ENCODE results near the gene GADL1.
A peak's percentile ranks its signal among the peaks of the same experiment; 100 is the strongest.

Gene GADL1

GRCh38 chr3:30691249-30691880 lies 203.1 kb downstream of the GADL1 start:
- no peak for DNase-seq

- DNase-seq, result no peak
These were observed 204.3 kb downstream of the GADL1 start for GRCh38 chr3:30690199-30690598.

GRCh38 chr3:30688776-30689641 lies 205.5 kb downstream of the GADL1 start:
- no peak for DNase-seq

- DNase-seq, result no peak
These were observed 206.4 kb downstream of the GADL1 start for GRCh38 chr3:30687930-30688570.

- no peak for DNase-seq
These were observed 207.7 kb downstream of the GADL1 start for GRCh38 chr3:30686799-30687198.

- no peak for DNase-seq
These were observed 208.3 kb downstream of the GADL1 start for GRCh38 chr3:30686176-30686575.

- peak; percentile 98 for DNase-seq
These were observed 209.2 kb downstream of the GADL1 start for GRCh38 chr3:30685267-30685667.

GRCh38 chr3:30684356-30684755 lies 210.1 kb downstream of the GADL1 start:
- no peak for DNase-seq

- DNase-seq, result no peak
These were observed 210.7 kb downstream of the GADL1 start for GRCh38 chr3:30683769-30684168.

GRCh38 chr3:30682434-30683155 lies 211.9 kb downstream of the GADL1 start:
- DNase-seq, result peak; percentile 31

GRCh38 chr3:30681649-30682211 lies 212.7 kb downstream of the GADL1 start:
- DNase-seq, result no peak

- no peak for DNase-seq
These were observed 213.4 kb downstream of the GADL1 start for GRCh38 chr3:30680789-30681648.

- no peak for DNase-seq
These were observed 215.4 kb downstream of the GADL1 start for GRCh38 chr3:30679045-30679444.

- DNase-seq, result no peak
These were observed 217.1 kb downstream of the GADL1 start for GRCh38 chr3:30677347-30677685.

GRCh38 chr3:30676424-30677346 lies 217.8 kb downstream of the GADL1 start:
- no peak for DNase-seq
